ENCODE results near the gene TRIM38. TPM values are rescaled to one million over a fixed set of nuclear protein-coding genes. Genes with fewer than 3 reads are reported as not detected.
"Not testable (repeated sequence)": the region's sequence is repeated elsewhere in the genome, so short reads cannot be mapped to it uniquely, and the experiment has no call there.

Gene TRIM38
- total RNA-seq, 4 donors from 2014 or later = 9.4 to 14.4 (median 9.9) TPM

- Histone ChIP-seq H3K36me3 (peaks cover 0 to 29% (median 12%) of the 10 kb centered on the region in 4 donors), H3K27me3 (no peaks in the 10 kb centered on the region), H3K4me1 (peaks cover 0 to 6% (median 5%) of the 10 kb centered on the region in 4 donors), H3K4me3 (no peak overlapping the region), H3K27ac (no peak overlapping the region), H3K9me3 (no peaks in the 10 kb centered on the region)
- no peak for DNase-seq
- no peak for TF ChIP-seq POLR2A (IDR thresholded peaks at IDR 0.05)
- TF ChIP-seq EP300 (IDR thresholded peaks at IDR 0.05; ENCODE audit: low read depth) = no peak
- no peak for TF ChIP-seq POLR2AphosphoS5 (IDR thresholded peaks at IDR 0.05)
- no peak for TF ChIP-seq CTCF (IDR thresholded peaks at IDR 0.05)
- 91 to 92% methylated on average over 8 to 9 of the region's 9 CpGs for WGBS, 2 donors (ENCODE audit: low coverage in 1 of 2)
- in situ Hi-C loops (cut with MboI; ENCODE audit: low pct_ligation_motif_present in 1 of 4, low pct_unique_long_range_greater_than_20kb in 1 of 4, low sequenced_read_pairs in 3 of 4) = no loop called here
- intact Hi-C loops (cut with DNase I; ENCODE audit: low total_unique reads) = no loop called here
These were observed 25.2 kb downstream of the TRIM38 start for GRCh38 chr6:25987845-25988244.

- Histone ChIP-seq H3K4me3 (no peak overlapping the region), H3K4me1 (peaks cover 5 to 20% (median 13%) of the 10 kb centered on the region in 4 donors), H3K27ac (no peak overlapping the region), H3K27me3 (no peaks in the 10 kb centered on the region), H3K36me3 (peaks cover 0 to 12% (median 1%) of the 10 kb centered on the region in 4 donors), H3K9me3 (no peaks in the 10 kb centered on the region)
- no peak for DNase-seq
- TF ChIP-seq POLR2A (IDR thresholded peaks at IDR 0.05) = no peak
- no peak for TF ChIP-seq EP300 (IDR thresholded peaks at IDR 0.05; ENCODE audit: low read depth)
- TF ChIP-seq POLR2AphosphoS5 (IDR thresholded peaks at IDR 0.05) = no peak
- no peak for TF ChIP-seq CTCF (IDR thresholded peaks at IDR 0.05)
- WGBS, 2 donors (ENCODE audit: low coverage in 1 of 2) = 96 to 100% methylated on average over 2 of the region's 2 CpGs
- intact Hi-C loops (cut with DNase I; ENCODE audit: low total_unique reads) = loop anchor here (10.0 kb wide), 1 partner anchor 1136 kb away; no protein-coding TSS in a partner anchor
- in situ Hi-C loops (cut with MboI; ENCODE audit: low pct_ligation_motif_present in 1 of 4, low pct_unique_long_range_greater_than_20kb in 1 of 4, low sequenced_read_pairs in 3 of 4) = no loop called here
These were observed 27.7 kb downstream of the TRIM38 start for GRCh38 chr6:25990172-25990873.

- intact Hi-C loops (cut with DNase I; ENCODE audit: low total_unique reads) = loop anchor here (10.0 kb wide), 1 partner anchor 1137 kb away; no protein-coding TSS in a partner anchor
- peak; percentile 80 for DNase-seq
- Histone ChIP-seq H3K4me3 (peak overlapping the region; percentile 15 to 61 (median 51)), H3K4me1 (peaks cover 5 to 24% (median 13%) of the 10 kb centered on the region in 4 donors), H3K27me3 (no peaks in the 10 kb centered on the region), H3K36me3 (no peaks in the 10 kb centered on the region), H3K27ac (peak overlapping the region; percentile 86 to 90 (median 88)), H3K9me3 (no peaks in the 10 kb centered on the region)
- WGBS, 2 donors (ENCODE audit: low coverage in 1 of 2) = 0 to 1% methylated on average over 5 to 30 of the region's 30 CpGs
- TF ChIP-seq POLR2AphosphoS5 (IDR thresholded peaks at IDR 0.05) = peak in 2 of 3 donors; percentile 34 to 52
- no peak for TF ChIP-seq EP300 (IDR thresholded peaks at IDR 0.05; ENCODE audit: low read depth)
- in situ Hi-C loops (cut with MboI; ENCODE audit: low pct_ligation_motif_present in 1 of 4, low pct_unique_long_range_greater_than_20kb in 1 of 4, low sequenced_read_pairs in 3 of 4) = no loop called here
These were observed 29.3 kb downstream of the TRIM38 start for GRCh38 chr6:25991785-25992412.

- in situ Hi-C loops (cut with MboI; ENCODE audit: low pct_ligation_motif_present in 1 of 4, low pct_unique_long_range_greater_than_20kb in 1 of 4, low sequenced_read_pairs in 3 of 4) = no loop called here
- 1 to 2% methylated on average over 16 to 49 of the region's 52 CpGs for WGBS, 2 donors (ENCODE audit: low coverage in 1 of 2)
- H3K27me3 ChIP-seq = no peaks in the 10 kb centered on the region
- no peaks in the 10 kb centered on the region for H3K9me3 ChIP-seq
- intact Hi-C loops (cut with DNase I; ENCODE audit: low total_unique reads) = loop anchor here (10.0 kb wide), 1 partner anchor 1138 kb away; no protein-coding TSS in a partner anchor
- TF ChIP-seq POLR2A (IDR thresholded peaks at IDR 0.05) = peak; percentile 89
- peak; percentile 84 to 99 (median 98) for TF ChIP-seq CTCF (IDR thresholded peaks at IDR 0.05)
- TF ChIP-seq EP300 (IDR thresholded peaks at IDR 0.05; ENCODE audit: low read depth) = no peak
- peak; percentile 85 to 93 (median 91) for TF ChIP-seq POLR2AphosphoS5 (IDR thresholded peaks at IDR 0.05)
- peak overlapping the region; percentile 26 to 61 (median 51) for H3K4me3 ChIP-seq
- H3K27ac ChIP-seq = peak overlapping the region; percentile 86 to 90 (median 88)
- H3K4me1 ChIP-seq = peaks cover 5 to 24% (median 13%) of the 10 kb centered on the region in 4 donors
- H3K36me3 ChIP-seq = peaks cover 0 to under 1% (median 0%) of the 10 kb centered on the region in 4 donors
- peak; percentile 97 for DNase-seq
These were observed 30.1 kb downstream of the TRIM38 start for GRCh38 chr6:25992413-25993340.

- peak overlapping the region; percentile 26 to 61 (median 51) for H3K4me3 ChIP-seq
- intact Hi-C loops (cut with DNase I; ENCODE audit: low total_unique reads) = loop anchor here (10.0 kb wide), 1 partner anchor 1139 kb away; no protein-coding TSS in a partner anchor
- in situ Hi-C loops (cut with MboI; ENCODE audit: low pct_ligation_motif_present in 1 of 4, low pct_unique_long_range_greater_than_20kb in 1 of 4, low sequenced_read_pairs in 3 of 4) = not testable (repeated sequence)
These were observed 30.7 kb downstream of the TRIM38 start for GRCh38 chr6:25993341-25993684.

More at GRCh38 chr6:25993341-25993684, 30.7 kb downstream of the TRIM38 start:
- peak; percentile 21 for DNase-seq
- H3K27me3 ChIP-seq, H3K9me3 ChIP-seq, H3K36me3 ChIP-seq: not testable (repeated sequence)
- peak overlapping the region; percentile 86 to 90 (median 88) for H3K27ac ChIP-seq
- peaks cover 5 to 24% (median 13%) of the 10 kb centered on the region in 4 donors for H3K4me1 ChIP-seq
- WGBS, 2 donors (ENCODE audit: low coverage in 1 of 2) = 31 to 37% methylated on average over 6 to 7 of the region's 7 CpGs

Measured in transverse colon (tissue), 4 donors.